ENCODE measurements around the gene ZDHHC4. TPM values are rescaled to one million over a fixed set of nuclear protein-coding genes. Genes with fewer than 3 reads are reported as not detected.

Gene ZDHHC4
- total and polyA plus RNA-seq, 2 of the 13 experiments (the other 11 are each of a cell fraction or from before 2014, with no cell fraction given) = 83.2 to 188 TPM

DNA sequence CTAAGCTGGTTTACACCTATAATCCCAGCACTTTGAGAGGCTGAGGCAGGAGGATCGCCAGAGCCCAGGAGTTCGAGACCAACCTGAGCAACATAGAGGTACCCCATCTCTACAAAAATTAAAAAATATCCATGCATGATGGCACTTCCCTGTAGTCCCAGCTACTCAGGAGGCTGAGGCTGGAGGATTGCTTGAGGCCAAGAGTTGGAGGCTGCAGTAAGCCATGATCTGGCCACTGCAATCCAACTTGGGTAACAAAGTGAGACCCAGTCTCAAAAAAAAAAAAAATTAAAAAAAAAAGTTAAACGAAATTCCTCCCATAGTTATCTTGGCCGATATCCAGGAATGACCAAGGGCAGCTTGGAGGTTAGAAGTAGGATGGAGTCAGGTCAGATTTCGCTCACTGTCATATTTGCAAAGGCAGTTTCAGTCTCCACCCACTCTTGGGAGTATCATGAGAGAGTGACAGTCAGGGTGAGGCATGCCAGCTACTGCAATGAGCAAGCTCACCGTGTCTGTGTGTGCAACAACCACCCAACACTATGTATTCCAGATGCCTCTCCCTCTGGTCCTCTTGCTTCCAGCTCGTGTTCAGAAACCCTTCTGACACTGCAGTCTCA lies 6.0 kb upstream of the ZDHHC4 start (continued):
- TF ChIP-seq, protein P1, sequence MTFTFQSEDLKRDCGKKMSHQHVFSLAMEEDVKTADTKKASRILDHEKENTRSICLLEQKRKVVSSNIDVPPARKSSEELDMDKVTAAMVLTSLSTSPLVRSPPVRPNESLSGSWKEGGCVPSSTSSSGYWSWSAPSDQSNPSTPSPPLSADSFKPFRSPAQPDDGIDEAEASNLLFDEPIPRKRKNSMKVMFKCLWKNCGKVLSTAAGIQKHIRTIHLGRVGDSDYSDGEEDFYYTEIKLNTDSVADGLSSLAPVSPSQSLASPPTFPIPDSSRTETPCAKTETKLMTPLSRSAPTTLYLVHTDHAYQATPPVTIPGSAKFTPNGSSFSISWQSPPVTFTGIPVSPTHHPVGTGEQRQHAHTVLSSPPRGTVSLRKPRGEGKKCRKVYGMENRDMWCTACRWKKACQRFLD (CRISPR knock-in tag; IDR thresholded peaks at IDR 0.05; ENCODE audit: borderline replicate concordance) = no peak
- TF ChIP-seq IRX3 (CRISPR knock-in tag; IDR thresholded peaks at IDR 0.05; ENCODE audit: borderline replicate concordance, low read depth) (no peak), RFX1 (IDR thresholded peaks at IDR 0.05) (no peak), ZNF782 (CRISPR knock-in tag; IDR thresholded peaks at IDR 0.05; ENCODE audit: borderline replicate concordance) (no peak), SRY (CRISPR knock-in tag; IDR thresholded peaks at IDR 0.05) (no peak), ZNF564 (CRISPR knock-in tag; IDR thresholded peaks at IDR 0.05) (no peak), MEIS2 (CRISPR knock-in tag; IDR thresholded peaks at IDR 0.05) (0 out of 2 replicates have a peak, but pooled peaks have one; percentile 31), FOSL2 (CRISPR knock-in tag; IDR thresholded peaks at IDR 0.05) (0 out of 2 replicates have a peak, but pooled peaks have one; percentile 5), FOXA1 (IDR thresholded peaks at IDR 0.05) (no peak), FOXA1 (CRISPR knock-in tag; IDR thresholded peaks at IDR 0.05) (no peak), ZNF879 (CRISPR knock-in tag; IDR thresholded peaks at IDR 0.05) (no peak), ZNF530 (CRISPR knock-in tag; IDR thresholded peaks at IDR 0.05; ENCODE audit: low read depth) (no peak), ZNF605 (CRISPR knock-in tag; IDR thresholded peaks at IDR 0.05) (no peak), TAF1 (CRISPR knock-in tag; IDR thresholded peaks at IDR 0.05) (no peak), RARA (CRISPR knock-in tag; IDR thresholded peaks at IDR 0.05) (0 out of 2 replicates have a peak, but pooled peaks have one; percentile 15), TAF15 (IDR thresholded peaks at IDR 0.05; ENCODE audit: low read depth, low read length, poor library complexity, severe bottlenecking) (no peak), FOXA3 (CRISPR knock-in tag; IDR thresholded peaks at IDR 0.05) (0 out of 2 replicates have a peak, but pooled peaks have one; percentile 14), ZNF292 (CRISPR knock-in tag; IDR thresholded peaks at IDR 0.05; ENCODE audit: borderline replicate concordance, low read depth) (peak; percentile 47; the same call in 1 of the 2 replicates), ZNF557 (CRISPR knock-in tag; IDR thresholded peaks at IDR 0.05) (no peak), JUND (CRISPR knock-in tag; IDR thresholded peaks at IDR 0.05) (no peak), THYN1 (CRISPR knock-in tag; IDR thresholded peaks at IDR 0.05; ENCODE audit: borderline replicate concordance, low read depth) (no peak), PRPF4 (IDR thresholded peaks at IDR 0.05; ENCODE audit: low read depth, low read length, poor library complexity, severe bottlenecking) (no peak), CREM (IDR thresholded peaks at IDR 0.05) (no peak), CREM (CRISPR knock-in tag; IDR thresholded peaks at IDR 0.05) (no peak)
- TF ChIP-seq, protein P2, sequence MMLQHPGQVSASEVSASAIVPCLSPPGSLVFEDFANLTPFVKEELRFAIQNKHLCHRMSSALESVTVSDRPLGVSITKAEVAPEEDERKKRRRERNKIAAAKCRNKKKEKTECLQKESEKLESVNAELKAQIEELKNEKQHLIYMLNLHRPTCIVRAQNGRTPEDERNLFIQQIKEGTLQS (CRISPR knock-in tag; IDR thresholded peaks at IDR 0.05) = no peak
- TF ChIP-seq, protein P3, sequence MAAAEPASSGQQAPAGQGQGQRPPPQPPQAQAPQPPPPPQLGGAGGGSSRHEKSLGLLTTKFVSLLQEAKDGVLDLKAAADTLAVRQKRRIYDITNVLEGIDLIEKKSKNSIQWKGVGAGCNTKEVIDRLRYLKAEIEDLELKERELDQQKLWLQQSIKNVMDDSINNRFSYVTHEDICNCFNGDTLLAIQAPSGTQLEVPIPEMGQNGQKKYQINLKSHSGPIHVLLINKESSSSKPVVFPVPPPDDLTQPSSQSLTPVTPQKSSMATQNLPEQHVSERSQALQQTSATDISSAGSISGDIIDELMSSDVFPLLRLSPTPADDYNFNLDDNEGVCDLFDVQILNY (CRISPR knock-in tag; conservative IDR thresholded peaks at IDR 0.05) = no peak
- TF ChIP-seq, protein P4, sequence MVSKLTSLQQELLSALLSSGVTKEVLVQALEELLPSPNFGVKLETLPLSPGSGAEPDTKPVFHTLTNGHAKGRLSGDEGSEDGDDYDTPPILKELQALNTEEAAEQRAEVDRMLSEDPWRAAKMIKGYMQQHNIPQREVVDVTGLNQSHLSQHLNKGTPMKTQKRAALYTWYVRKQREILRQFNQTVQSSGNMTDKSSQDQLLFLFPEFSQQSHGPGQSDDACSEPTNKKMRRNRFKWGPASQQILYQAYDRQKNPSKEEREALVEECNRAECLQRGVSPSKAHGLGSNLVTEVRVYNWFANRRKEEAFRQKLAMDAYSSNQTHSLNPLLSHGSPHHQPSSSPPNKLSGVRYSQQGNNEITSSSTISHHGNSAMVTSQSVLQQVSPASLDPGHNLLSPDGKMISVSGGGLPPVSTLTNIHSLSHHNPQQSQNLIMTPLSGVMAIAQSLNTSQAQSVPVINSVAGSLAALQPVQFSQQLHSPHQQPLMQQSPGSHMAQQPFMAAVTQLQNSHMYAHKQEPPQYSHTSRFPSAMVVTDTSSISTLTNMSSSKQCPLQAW (CRISPR knock-in tag; IDR thresholded peaks at IDR 0.05) = no peak
- TF ChIP-seq, protein P5, sequence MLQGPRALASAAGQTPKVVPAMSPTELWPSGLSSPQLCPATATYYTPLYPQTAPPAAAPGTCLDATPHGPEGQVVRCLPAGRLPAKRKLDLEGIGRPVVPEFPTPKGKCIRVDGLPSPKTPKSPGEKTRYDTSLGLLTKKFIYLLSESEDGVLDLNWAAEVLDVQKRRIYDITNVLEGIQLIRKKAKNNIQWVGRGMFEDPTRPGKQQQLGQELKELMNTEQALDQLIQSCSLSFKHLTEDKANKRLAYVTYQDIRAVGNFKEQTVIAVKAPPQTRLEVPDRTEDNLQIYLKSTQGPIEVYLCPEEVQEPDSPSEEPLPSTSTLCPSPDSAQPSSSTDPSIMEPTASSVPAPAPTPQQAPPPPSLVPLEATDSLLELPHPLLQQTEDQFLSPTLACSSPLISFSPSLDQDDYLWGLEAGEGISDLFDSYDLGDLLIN (CRISPR knock-in tag; IDR thresholded peaks at IDR 0.05; ENCODE audit: borderline replicate concordance) = no peak
